Measurements from ENCODE around the gene HHIPL1. TPM values are rescaled to one million over a fixed set of nuclear protein-coding genes. Genes with fewer than 3 reads are reported as not detected.

HHIPL1 gene
- total RNA-seq, 2 experiments from 2014 or later: 0.25 to 0.72 TPM

GRCh38 chr14:99630202-99630601 is 14.7 kb upstream of the HHIPL1 start:
- no peaks in the 10 kb centered on the region for H4K20me1 ChIP-seq (ENCODE audit: insufficient read depth, low read length)

GRCh38 chr14:99632410-99633035 is 12.4 kb upstream of the HHIPL1 start:
- H3K9me2 ChIP-seq (ENCODE audit: insufficient read depth, low read length): no peaks in the 10 kb centered on the region
- peaks cover 23% of the 10 kb centered on the region for H3K4me1 ChIP-seq (ENCODE audit: insufficient read depth, low read length, poor library complexity, severe bottlenecking)
- POLR2A ChIA-PET: interaction anchor here (0.9 kb wide), 1 partner anchor 18 kb away, joined by 3 read pairs; no protein-coding TSS in a partner anchor
- no peak overlapping the region for H3K4me3 ChIP-seq (ENCODE audit: low read depth, low read length, poor library complexity, severe bottlenecking)
- CTCF ChIA-PET (ENCODE audit: unreplicated experiment): interaction anchor here (0.7 to 1.1 kb wide), 3 partner anchors 8 to 57 kb away, joined by 3 read pairs; no protein-coding TSS in a partner anchor
- no TSS peak for BruUV-seq (replicated peaks)
- intact Hi-C loops (cut with micrococcal nuclease; ENCODE audit: unreplicated experiment): no loop called here
- no peak for TF ChIP-seq EZH2phosphoT487 (IDR thresholded peaks at IDR 0.05; ENCODE audit: borderline replicate concordance, low read depth, low read length)
- TF ChIP-seq CTCF (conservative IDR thresholded peaks at IDR 0.05; ENCODE audit: low read length): no peak
- no peaks in the 10 kb centered on the region for H3K36me3 ChIP-seq (ENCODE audit: insufficient read depth, low read length)
- no peaks in the 10 kb centered on the region for H4K20me1 ChIP-seq (ENCODE audit: insufficient read depth, low read length)
- peak overlapping the region; percentile 23 for H3K4me2 ChIP-seq (ENCODE audit: low read length)
- peak overlapping the region; percentile 18 for H3K27ac ChIP-seq (ENCODE audit: low read depth, low read length, poor library complexity, severe bottlenecking)
- peak overlapping the region; percentile 16; the same call in 1 of the 2 replicates for H2AFZ ChIP-seq (ENCODE audit: low read length)
- H3K79me2 ChIP-seq (ENCODE audit: insufficient read depth, low read depth, low read length): no peaks in the 10 kb centered on the region
- DNase-seq (ENCODE audit: low spot score): peak; percentile 63
- H3K9me3 ChIP-seq (ENCODE audit: low read length): no peaks in the 10 kb centered on the region

More at GRCh38 chr14:99630202-99630601, 14.7 kb upstream of the HHIPL1 start:
- TF ChIP-seq EZH2phosphoT487 (IDR thresholded peaks at IDR 0.05; ENCODE audit: borderline replicate concordance, low read depth, low read length): no peak
- TF ChIP-seq CTCF (conservative IDR thresholded peaks at IDR 0.05; ENCODE audit: low read length): no peak
- Histone ChIP-seq H3K79me2 (ENCODE audit: insufficient read depth, low read depth, low read length) (no peaks in the 10 kb centered on the region), H3K4me3 (ENCODE audit: low read depth, low read length, poor library complexity, severe bottlenecking) (no peak overlapping the region), H2AFZ (ENCODE audit: low read length) (no peak overlapping the region), H3K9me3 (ENCODE audit: low read length) (no peaks in the 10 kb centered on the region), H3K9me2 (ENCODE audit: insufficient read depth, low read length) (no peaks in the 10 kb centered on the region), H3K27ac (ENCODE audit: low read depth, low read length, poor library complexity, severe bottlenecking) (no peak overlapping the region), H3K4me1 (ENCODE audit: insufficient read depth, low read length, poor library complexity, severe bottlenecking) (peaks cover 23% of the 10 kb centered on the region), H3K36me3 (ENCODE audit: insufficient read depth, low read length) (no peaks in the 10 kb centered on the region), H3K4me2 (ENCODE audit: low read length) (no peak overlapping the region)
- CTCF ChIA-PET (ENCODE audit: unreplicated experiment): no interaction called here
- no peak for DNase-seq (ENCODE audit: low spot score)
- no TSS peak for BruUV-seq (replicated peaks)
- POLR2A ChIA-PET: no interaction called here
- intact Hi-C loops (cut with micrococcal nuclease; ENCODE audit: unreplicated experiment): loop anchor here (1.0 kb wide), 1 partner anchor 255 kb away; no protein-coding TSS in a partner anchor

GRCh38 chr14:99633141-99633540 is 11.8 kb upstream of the HHIPL1 start:
- DNase-seq (ENCODE audit: low spot score): peak; percentile 59
- no peaks in the 10 kb centered on the region for H4K20me1 ChIP-seq (ENCODE audit: insufficient read depth, low read length)
- no peaks in the 10 kb centered on the region for H3K79me2 ChIP-seq (ENCODE audit: insufficient read depth, low read depth, low read length)
- intact Hi-C loops (cut with micrococcal nuclease; ENCODE audit: unreplicated experiment): no loop called here
- no peaks in the 10 kb centered on the region for H3K9me2 ChIP-seq (ENCODE audit: insufficient read depth, low read length)
- H3K9me3 ChIP-seq (ENCODE audit: low read length): no peaks in the 10 kb centered on the region
- no peaks in the 10 kb centered on the region for H3K36me3 ChIP-seq (ENCODE audit: insufficient read depth, low read length)
- no peak overlapping the region for H3K4me3 ChIP-seq (ENCODE audit: low read depth, low read length, poor library complexity, severe bottlenecking)
- H3K4me1 ChIP-seq (ENCODE audit: insufficient read depth, low read length, poor library complexity, severe bottlenecking): peaks cover 23% of the 10 kb centered on the region
- H3K4me2 ChIP-seq (ENCODE audit: low read length): peak overlapping the region; percentile 43
- no TSS peak for BruUV-seq (replicated peaks)
- peak overlapping the region; percentile 56; the same call in 1 of the 2 replicates for H2AFZ ChIP-seq (ENCODE audit: low read length)
- CTCF ChIA-PET (ENCODE audit: unreplicated experiment): interaction anchor here (0.7 to 1.1 kb wide), 2 partner anchors 9 to 16 kb away, joined by 3 read pairs; no protein-coding TSS in a partner anchor
- H3K27ac ChIP-seq (ENCODE audit: low read depth, low read length, poor library complexity, severe bottlenecking): peak overlapping the region; percentile 22
- TF ChIP-seq CTCF (conservative IDR thresholded peaks at IDR 0.05; ENCODE audit: low read length) (no peak), EZH2phosphoT487 (IDR thresholded peaks at IDR 0.05; ENCODE audit: borderline replicate concordance, low read depth, low read length) (no peak)
- POLR2A ChIA-PET: interaction anchor here (0.9 kb wide), 1 partner anchor 18 kb away, joined by 3 read pairs; no protein-coding TSS in a partner anchor
